ENCODE measurements around the gene SIK3. TPM values are rescaled to one million over a fixed set of nuclear protein-coding genes. Genes with fewer than 3 reads are reported as not detected.

Gene SIK3
- polyA plus RNA-seq, 1 experiment, result 9.0 TPM

- Histone ChIP-seq H3K27ac (ENCODE audit: low read depth, low read length) (peak overlapping the region; percentile 39), H3K4me3 (ENCODE audit: low read depth, low read length) (no peak overlapping the region), H3K27me3 (ENCODE audit: control insufficient read depth, insufficient read depth, low read length) (no peaks in the 10 kb centered on the region), H3K9me3 (ENCODE audit: control insufficient read depth, insufficient read depth, low read length) (no peaks in the 10 kb centered on the region)
- no peak for DNase-seq (ENCODE audit: low read depth, low spot score)
- TF ChIP-seq CTCF (IDR thresholded peaks at IDR 0.05; ENCODE audit: low read depth, low read length), result no peak
- CTCF ChIA-PET, result interaction anchor here (1.0 to 3.5 kb wide), 5 partner anchors 12 to 254 kb away, joined by 3 to 22 read pairs (median 8); partner anchors contain the start of gene APOA5
- POLR2A ChIA-PET, result interaction anchor here (1.0 to 1.3 kb wide), 3 partner anchors 9 to 30 kb away, joined by 3 to 5 read pairs (median 4); partner anchors contain the start of gene APOA4
Observed at GRCh38 chr11:116852261-116853031, 245.8 kb downstream of the SIK3 start.

- peak overlapping the region; percentile 39 for H3K27ac ChIP-seq (ENCODE audit: low read depth, low read length)
Observed at GRCh38 chr11:116851626-116852025, 246.6 kb downstream of the SIK3 start.

GRCh38 chr11:116849486-116849885, 248.7 kb downstream of the SIK3 start:
- no peaks in the 10 kb centered on the region for H3K27me3 ChIP-seq (ENCODE audit: control insufficient read depth, insufficient read depth, low read length)
- H3K4me3 ChIP-seq (ENCODE audit: low read depth, low read length), result no peak overlapping the region
- H3K27ac ChIP-seq (ENCODE audit: low read depth, low read length), result no peak overlapping the region
- POLR2A ChIA-PET, result no interaction called here
- no peaks in the 10 kb centered on the region for H3K9me3 ChIP-seq (ENCODE audit: control insufficient read depth, insufficient read depth, low read length)
- no peak for TF ChIP-seq CTCF (IDR thresholded peaks at IDR 0.05; ENCODE audit: low read depth, low read length)
- CTCF ChIA-PET, result interaction anchor here (1.0 to 2.3 kb wide), 4 partner anchors 8 to 58 kb away, joined by 3 to 8 read pairs (median 6); partner anchors contain the start of gene APOA5
- DNase-seq (ENCODE audit: low read depth, low spot score), result no peak

More at GRCh38 chr11:116851626-116852025, 246.6 kb downstream of the SIK3 start:
- ChIA-PET POLR2A (no interaction called here), CTCF (interaction anchor here (1.1 to 3.3 kb wide), 4 partner anchors 15 to 254 kb away, joined by 4 to 22 read pairs (median 6); partner anchors contain the start of gene APOA5)
- Histone ChIP-seq H3K4me3 (ENCODE audit: low read depth, low read length) (no peak overlapping the region), H3K27me3 (ENCODE audit: control insufficient read depth, insufficient read depth, low read length) (no peaks in the 10 kb centered on the region), H3K9me3 (ENCODE audit: control insufficient read depth, insufficient read depth, low read length) (no peaks in the 10 kb centered on the region)
- TF ChIP-seq CTCF (IDR thresholded peaks at IDR 0.05; ENCODE audit: low read depth, low read length), result no peak
- DNase-seq (ENCODE audit: low read depth, low spot score), result no peak

GRCh38 chr11:116849060-116849459, 249.2 kb downstream of the SIK3 start:
- CTCF ChIA-PET, result interaction anchor here (1.0 to 2.3 kb wide), 4 partner anchors 8 to 257 kb away, joined by 3 to 8 read pairs (median 6); partner anchors contain the start of gene APOA5
- DNase-seq (ENCODE audit: low read depth, low spot score), result no peak
- H3K4me3 ChIP-seq (ENCODE audit: low read depth, low read length), result no peak overlapping the region
- H3K9me3 ChIP-seq (ENCODE audit: control insufficient read depth, insufficient read depth, low read length), result no peaks in the 10 kb centered on the region
- no peak overlapping the region for H3K27ac ChIP-seq (ENCODE audit: low read depth, low read length)
- POLR2A ChIA-PET, result no interaction called here
- H3K27me3 ChIP-seq (ENCODE audit: control insufficient read depth, insufficient read depth, low read length), result no peaks in the 10 kb centered on the region
- no peak for TF ChIP-seq CTCF (IDR thresholded peaks at IDR 0.05; ENCODE audit: low read depth, low read length)

GRCh38 chr11:116847612-116848011, 250.6 kb downstream of the SIK3 start:
- ChIA-PET POLR2A (interaction anchor here (0.6 kb wide), 1 partner anchor 378 kb away, joined by 3 read pairs; no protein-coding TSS in a partner anchor), CTCF (interaction anchor here (0.9 to 2.3 kb wide), 5 partner anchors 12 to 259 kb away, joined by 3 to 8 read pairs (median 4); partner anchors contain the start of gene APOA5)
- H3K9me3 ChIP-seq (ENCODE audit: control insufficient read depth, insufficient read depth, low read length), result no peaks in the 10 kb centered on the region
- no peak for TF ChIP-seq CTCF (IDR thresholded peaks at IDR 0.05; ENCODE audit: low read depth, low read length)
- H3K27me3 ChIP-seq (ENCODE audit: control insufficient read depth, insufficient read depth, low read length), result no peaks in the 10 kb centered on the region
- no peak overlapping the region for H3K27ac ChIP-seq (ENCODE audit: low read depth, low read length)
- no peak for DNase-seq (ENCODE audit: low read depth, low spot score)
- no peak overlapping the region for H3K4me3 ChIP-seq (ENCODE audit: low read depth, low read length)
